CD14-positive monocyte (primary cell): ENCODE results near the gene FAM3A. TPM values are rescaled to one million over a fixed set of nuclear protein-coding genes. Genes with fewer than 3 reads are reported as not detected.
"Not testable (repeated sequence)": the region's sequence is repeated elsewhere in the genome, so short reads cannot be mapped to it uniquely, and the experiment has no call there.

Experiments
- DNase-seq, 3 donors: peaks; one replicate each; pipeline ENCODE4 v3.0.0-alpha.2; 2011 to 2022
- H2AFZ ChIP-seq: 2 replicates; pipeline ENCODE4 v1.6.0; 2012; ENCODE audit warnings: mild to moderate bottlenecking, low read depth, low read length, inconsistent platforms; ENCODE audit not compliant: insufficient read depth, poor library complexity, severe bottlenecking
- H3K27ac ChIP-seq, 2 donors: 1 replicate in 1 of 2; 2 replicates in 1 of 2; pipeline ENCODE4 v1.5.1; 2012 to 2013; ENCODE audit warnings: low read length in 2 of 2, control low read depth in 1 of 2, inconsistent platforms in 1 of 2, low read depth in 1 of 2, mild to moderate bottlenecking in 1 of 2
- H3K27me3 ChIP-seq, 2 donors: one replicate each; pipeline versions ENCODE4 v1.6.0 to v1.6.1; 2011 to 2013; ENCODE audit warnings: low read length in 2 of 2; ENCODE audit not compliant: control insufficient read depth in 2 of 2, insufficient read depth in 2 of 2
- H3K36me3 ChIP-seq, 2 donors: replicated peaks in 1 of 2; 1 replicate in 1 of 2; 2 replicates in 1 of 2; pipeline versions ENCODE4 v1.5.1 to v1.6.1; 2012 to 2013; ENCODE audit warnings: low read length in 2 of 2, control low read depth in 1 of 2, inconsistent platforms in 1 of 2, mild to moderate bottlenecking in 1 of 2; ENCODE audit not compliant: insufficient read depth in 2 of 2, control insufficient read depth in 1 of 2
- H3K4me1 ChIP-seq, 2 donors: 1 replicate in 1 of 2; 2 replicates in 1 of 2; pipeline versions ENCODE4 v1.5.1 to v1.6.1; 2012 to 2013; ENCODE audit warnings: low read length in 2 of 2, control low read depth in 1 of 2, inconsistent platforms in 1 of 2, mild to moderate bottlenecking in 1 of 2, moderate library complexity in 1 of 2; ENCODE audit not compliant: insufficient read depth in 2 of 2, control insufficient read depth in 1 of 2
- H3K4me2 ChIP-seq: replicated peaks from 2 replicates; pipeline ENCODE3; 2012; ENCODE audit warnings: low read length, moderate library complexity, mild to moderate bottlenecking; ENCODE audit not compliant: poor library complexity, severe bottlenecking; ENCODE audit errors: extremely low read depth
- H3K4me3 ChIP-seq, 3 experiments: fragments of 200-600 bp in 1 of 3; sonication (generic) in 1 of 3; replicated peaks in 1 of 3; 1 replicate in 2 of 3; 2 replicates in 1 of 3; pipeline ENCODE4 v1.5.1; 2011 to 2013; ENCODE audit warnings: low read length in 3 of 3, mild to moderate bottlenecking in 3 of 3, control low read depth in 2 of 3, low read depth in 2 of 3, inconsistent platforms in 1 of 3, moderate library complexity in 1 of 3
- H3K79me2 ChIP-seq: 2 replicates; pipeline ENCODE4 v1.6.0; 2012; ENCODE audit warnings: mild to moderate bottlenecking, control low read depth, inconsistent platforms, low read length, moderate library complexity; ENCODE audit not compliant: insufficient read depth
- H3K9ac ChIP-seq: 2 replicates; pipeline ENCODE4 v1.6.0; 2017; ENCODE audit warnings: low read length, mild to moderate bottlenecking; ENCODE audit not compliant: insufficient read depth, poor library complexity, severe bottlenecking
- H3K9me3 ChIP-seq, 2 donors: replicated peaks in 1 of 2; 1 replicate in 1 of 2; 2 replicates in 1 of 2; pipeline versions ENCODE4 v1.5.1 to v1.6.1; 2012 to 2013; ENCODE audit warnings: low read length in 2 of 2, control low read depth in 1 of 2; ENCODE audit not compliant: control insufficient read depth in 1 of 2, insufficient read depth in 1 of 2
- H4K20me1 ChIP-seq: 2 replicates; pipeline ENCODE4 v1.6.0; 2012; ENCODE audit warnings: mild to moderate bottlenecking, low read length, control low read depth, moderate library complexity; ENCODE audit not compliant: insufficient read depth
- H3K27ac Mint-ChIP-seq, 7 donors: one replicate each; pipeline ENCODE4 v1.8.0; 2020; ENCODE audit warnings: mild to moderate bottlenecking in 7 of 7, mixed read lengths in 7 of 7, moderate library complexity in 6 of 7, inconsistent platforms in 2 of 7
- H3K27me3 Mint-ChIP-seq, 3 donors: one replicate each; pipeline ENCODE4 v1.8.0; 2021 to 2022; ENCODE audit warnings: low read depth in 3 of 3, mild to moderate bottlenecking in 3 of 3, mixed read lengths in 3 of 3, moderate library complexity in 3 of 3, inconsistent platforms in 1 of 3
- H3K36me3 Mint-ChIP-seq, 2 donors: one replicate each; pipeline ENCODE4 v1.8.0; 2020; ENCODE audit warnings: mixed read lengths in 2 of 2, inconsistent platforms in 1 of 2, mild to moderate bottlenecking in 1 of 2
- H3K4me1 Mint-ChIP-seq: one replicate; pipeline ENCODE4 v1.8.0; 2020; ENCODE audit warnings: mild to moderate bottlenecking, mixed read lengths
- H3K4me3 Mint-ChIP-seq, 2 donors: one replicate each; pipeline ENCODE4 v1.8.0; 2020; ENCODE audit warnings: mild to moderate bottlenecking in 2 of 2, mixed read lengths in 2 of 2, moderate library complexity in 1 of 2
- H3K9me3 Mint-ChIP-seq, 7 donors: one replicate each; pipeline ENCODE4 v1.8.0; 2020 to 2022; ENCODE audit warnings: mixed read lengths in 7 of 7, mild to moderate bottlenecking in 6 of 7, moderate library complexity in 6 of 7, inconsistent platforms in 2 of 7
- CTCF ChIP-seq: fragments of 200-600 bp; IDR thresholded peaks from one replicate; pipeline ENCODE4 v1.8.0; 2022; ENCODE audit warnings: antibody characterized with exemption, mild to moderate bottlenecking
- WGBS: methylation state at CpG from one replicate; pipeline ENCODE4 v1.1.5; 2013; ENCODE audit warnings: missing lambda C conversion rate; ENCODE audit not compliant: insufficient coverage; 5-methylcytosine and 5-hydroxymethylcytosine counted together
- intact Hi-C, 2 donors: fragments of 100-400 bp; cut with micrococcal nuclease; formaldehyde crosslinking; loops; one replicate each; pipeline versions ENCODE4 v1.15.0 to v1.15.1; 2023
- polyA plus RNA-seq, 3 donors: library from polyadenylated mRNA; depleted of rRNA in 1 of 3; unstranded in 2 of 3; stranded (reverse) in 1 of 3; fragments of 300-500 nt in 2 of 3; fragments of >200 nt in 1 of 3; fragmentation: Illumina TruSeq in 2 of 3; gene quantifications; 1 replicate in 2 of 3; 2 replicates in 1 of 3; pipeline ENCODE4 v1.2.3, GENCODE V29; 2012 to 2021

FAM3A gene
- polyA plus RNA-seq, 3 donors, result 14.5 to 26.5 (median 16.3) TPM

GRCh38 chrX:154540897-154541535 is 25.0 kb upstream of the FAM3A start:
- Histone ChIP-seq H3K36me3 (peaks cover 4 to 16% of the 10 kb centered on the region in 2 donors), H2AFZ (no peak overlapping the region), H3K9me3 (no peaks in the 10 kb centered on the region), H3K79me2 (peaks cover 63% of the 10 kb centered on the region), H3K9ac (peak overlapping the region; percentile 70), H3K4me3 (peak overlapping the region in 1 of 3 experiments; percentile 59), H3K4me2 (peak overlapping the region; percentile 59), H3K4me1 (peaks cover 56 to 60% of the 10 kb centered on the region in 2 donors), H3K27me3 (no peaks in the 10 kb centered on the region), H4K20me1 (no peaks in the 10 kb centered on the region), H3K27ac (peak overlapping the region; percentile 95 to 99)
- Mint-ChIP-seq H3K27ac (peak overlapping the region; percentile 97 to 99 (median 97)), H3K9me3 (peaks cover 0 to 12% (median 5%) of the 10 kb centered on the region in 7 donors), H3K36me3 (peaks cover 20 to 51% of the 10 kb centered on the region in 2 donors), H3K4me3 (no peak overlapping the region), H3K27me3 (peaks cover 0 to 18% (median 0%) of the 10 kb centered on the region in 3 donors), H3K4me1 (peaks cover 53% of the 10 kb centered on the region)
- intact Hi-C loops, result no loop called here
- no peak for DNase-seq
- TF ChIP-seq CTCF, result no peak
- 92% methylated on average over 7 of the region's 19 CpGs for WGBS

GRCh38 chrX:154540365-154540764 is 24.3 kb upstream of the FAM3A start:
- H3K4me1 Mint-ChIP-seq, result peaks cover 47% of the 10 kb centered on the region
- not testable (repeated sequence) for H3K9me3 Mint-ChIP-seq, H3K4me2 ChIP-seq

More at GRCh38 chrX:154540365-154540764, 24.3 kb upstream of the FAM3A start:
- H3K9me3 ChIP-seq, DNase-seq, intact Hi-C loops, H3K4me3 ChIP-seq, H3K9ac ChIP-seq, H4K20me1 ChIP-seq, H3K4me3 Mint-ChIP-seq, H2AFZ ChIP-seq, H3K27me3 ChIP-seq: not testable (repeated sequence)
- H3K36me3 Mint-ChIP-seq, result peaks cover 26 to 53% of the 10 kb centered on the region in 2 donors
- H3K27me3 Mint-ChIP-seq, result peaks cover 0 to 16% (median 0%) of the 10 kb centered on the region in 3 donors
- peak overlapping the region in 1 of 2 donors; percentile 95 for H3K27ac ChIP-seq
- H3K79me2 ChIP-seq, result peaks cover 59% of the 10 kb centered on the region
- H3K36me3 ChIP-seq, result peaks cover 7 to 23% of the 10 kb centered on the region in 2 donors
- WGBS, result no CpG with 5 or more reads among the region's 7 CpGs
- peaks cover 49 to 54% of the 10 kb centered on the region in 2 donors for H3K4me1 ChIP-seq
- H3K27ac Mint-ChIP-seq, result peak overlapping the region in 6 of 7 donors; percentile 25 to 99 (median 91)
